NB4 (cell line): ENCODE measurements around the gene OR10H5.
"Not testable (repeated sequence)": the region's sequence is repeated elsewhere in the genome, so short reads cannot be mapped to it uniquely, and the experiment has no call there.

Experiments
- CTCF ChIP-seq: IDR thresholded peaks from one replicate; pipeline ENCODE4 v1.5.1; 2012; ENCODE audit warnings: low read depth, low read length
- MYC ChIP-seq: IDR thresholded peaks from 2 replicates; pipeline ENCODE4 v1.6.1; 2011; ENCODE audit warnings: low read depth, low read length
- POLR2A ChIP-seq: IDR thresholded peaks from 2 replicates; pipeline ENCODE4 v1.6.1; 2011; ENCODE audit warnings: mild to moderate bottlenecking; ENCODE audit not compliant: insufficient read length; ENCODE audit errors: extremely low read depth

GRCh38 chr19:15774159-15774558, 13.3 kb upstream of the OR10H5 start:
- TF ChIP-seq POLR2A, MYC, CTCF: not testable (repeated sequence)
